SK-N-SH (cell line): Measurements from ENCODE around the gene IL32. TPM values are rescaled to one million over a fixed set of nuclear protein-coding genes. Genes with fewer than 3 reads are reported as not detected.
A peak's percentile ranks its signal among the peaks of the same experiment; 100 is the strongest.

ENCODE experiments used
- CTCF ChIA-PET: fragments of 300-600, 350-600 bp; formaldehyde crosslinking; extraction: SDS; loops from one replicate; lab custom pipeline; 2021; lab: Yijun Ruan, JAX
- POLR2A ChIA-PET: fragments of 350-600 bp; sonication (Branson Sonifier 250); formaldehyde crosslinking; extraction: SDS; loops from one replicate; lab custom pipeline; 2020; ENCODE audit warnings: antibody characterized with exemption, inconsistent platforms; lab: Yijun Ruan, JAX
- DNase-seq: peaks from one replicate; pipeline ENCODE4 v3.0.0; 2012
- H2AFZ ChIP-seq: fragments of 200-600 bp; sonication (generic); 2 replicates; pipeline ENCODE4 v1.8.1; 2016; ENCODE audit warnings: antibody characterized with exemption, mild to moderate bottlenecking, low read depth
- H3F3A ChIP-seq: fragments of 200-600 bp; sonication (generic); replicated peaks from 2 replicates; pipeline ENCODE3; 2016; ENCODE audit warnings: antibody characterized with exemption, mild to moderate bottlenecking; ENCODE audit not compliant: insufficient read depth
- H3K27ac ChIP-seq, 2 experiments: fragments of 200-500 bp in 1 of 2; fragments of 200-600 bp in 1 of 2; sonication (Bioruptor generic) in 1 of 2; sonication (generic), shearing (Covaris generic) in 1 of 2; 2 replicates each; pipeline versions ENCODE4 v1.5.1 to v1.6.1; 2014 to 2016; ENCODE audit warnings: low read depth in 2 of 2, inconsistent platforms in 1 of 2, low read length in 1 of 2, mild to moderate bottlenecking in 1 of 2, mixed read lengths in 1 of 2
- H3K27me3 ChIP-seq: fragments of 200-600 bp; sonication (generic), shearing (Covaris generic); 2 replicates; pipeline ENCODE4 v1.6.1; 2016; ENCODE audit warnings: mixed run types; ENCODE audit not compliant: insufficient read depth
- H3K36me3 ChIP-seq, 2 experiments: fragments of 200-500 bp in 1 of 2; fragments of 200-600 bp in 1 of 2; sonication (Bioruptor generic) in 1 of 2; sonication (generic) in 1 of 2; replicated peaks in 1 of 2; 2 replicates each; pipeline versions ENCODE3 to v1.5.1; 2014 to 2016; ENCODE audit warnings: low read length in 1 of 2, mild to moderate bottlenecking in 1 of 2; ENCODE audit not compliant: insufficient read depth in 2 of 2, control insufficient read depth in 1 of 2
- H3K4me1 ChIP-seq, 2 experiments: fragments of 200-500 bp in 1 of 2; fragments of 200-600 bp in 1 of 2; sonication (Bioruptor generic) in 1 of 2; sonication (generic), shearing (Covaris generic) in 1 of 2; 2 replicates each; pipeline versions ENCODE4 v1.5.1 to v1.6.1; 2014 to 2016; ENCODE audit warnings: low read depth in 1 of 2, low read length in 1 of 2, mixed run types in 1 of 2; ENCODE audit not compliant: insufficient read depth in 2 of 2, control insufficient read depth in 1 of 2
- H3K4me2 ChIP-seq: fragments of 200-600 bp; sonication (generic), shearing (Covaris generic); 2 replicates; pipeline ENCODE4 v1.6.1; 2017; ENCODE audit warnings: mixed run types
- H3K4me3 ChIP-seq, 2 experiments: fragments of 200-500 bp in 1 of 2; fragments of 200-600 bp in 1 of 2; sonication (Bioruptor generic) in 1 of 2; sonication (generic), shearing (Covaris generic) in 1 of 2; 2 replicates each; pipeline versions ENCODE4 v1.5.1 to v1.8.1; 2014 to 2016; ENCODE audit warnings: low read depth in 2 of 2, inconsistent platforms in 1 of 2, low read length in 1 of 2, mild to moderate bottlenecking in 1 of 2, mixed read lengths in 1 of 2, moderate library complexity in 1 of 2
- H3K79me2 ChIP-seq: fragments of 200-600 bp; sonication (generic); 2 replicates; pipeline ENCODE4 v1.8.1; 2017; ENCODE audit warnings: mild to moderate bottlenecking; ENCODE audit not compliant: insufficient read depth
- H3K9ac ChIP-seq: fragments of 200-600 bp; sonication (generic); 2 replicates; pipeline ENCODE4 v1.6.1; 2017; ENCODE audit warnings: mixed run types
- H3K9me2 ChIP-seq: fragments of 200-600 bp; sonication (generic); 2 replicates; pipeline ENCODE4 v1.6.1; 2017; ENCODE audit warnings: mixed run types
- H3K9me3 ChIP-seq: fragments of 200-600 bp; sonication (generic); 2 replicates; pipeline ENCODE4 v1.6.1; 2017; ENCODE audit warnings: mixed run types, mild to moderate bottlenecking, moderate library complexity
- H4K20me1 ChIP-seq: fragments of 200-600 bp; sonication (generic); 2 replicates; pipeline ENCODE4 v1.6.1; 2017; ENCODE audit warnings: mild to moderate bottlenecking, mixed run types; ENCODE audit not compliant: insufficient read depth
- ELF1 ChIP-seq: IDR thresholded peaks from 2 replicates; pipeline ENCODE4 v1.4.0; 2012
- EP300 ChIP-seq, 2 experiments: IDR thresholded peaks; 2 replicates each; pipeline versions ENCODE4 v1.4.0 to v1.6.1; 2012; ENCODE audit warnings: borderline replicate concordance in 1 of 2, low read depth in 1 of 2, low read length in 1 of 2
- EZH2phosphoT487 ChIP-seq: fragments of 200-600 bp; sonication (generic); IDR thresholded peaks from 2 replicates; pipeline ENCODE4 v1.6.1; 2017; ENCODE audit warnings: low read depth, mixed run types, mild to moderate bottlenecking, antibody characterized with exemption, moderate library complexity, borderline replicate concordance
- MEF2A ChIP-seq: IDR thresholded peaks from 2 replicates; pipeline ENCODE4 v1.4.0; 2012; ENCODE audit warnings: low read depth, borderline replicate concordance
- POLR2AphosphoS5 ChIP-seq: IDR thresholded peaks from 2 replicates; pipeline ENCODE4 v1.6.1; 2012; ENCODE audit warnings: low read depth, low read length
- RFX5 ChIP-seq: IDR thresholded peaks from 2 replicates; pipeline ENCODE4 v1.6.1; 2012; ENCODE audit warnings: mild to moderate bottlenecking, improper control_type of control experiment, low read length
- SIN3A ChIP-seq: IDR thresholded peaks from 2 replicates; pipeline ENCODE4 v1.6.1; 2012; ENCODE audit warnings: low read depth, mild to moderate bottlenecking, low read length, moderate library complexity, borderline replicate concordance
- YY1 ChIP-seq: IDR thresholded peaks from 2 replicates; pipeline ENCODE4 v1.4.0; 2012; ENCODE audit warnings: low read depth, mild to moderate bottlenecking
- WGBS: methylation state at CpG from one replicate; pipeline ENCODE4 v1.1.6; 2017; ENCODE audit warnings: low lambda C conversion rate; 5-methylcytosine and 5-hydroxymethylcytosine counted together
- polyA plus RNA-seq, 3 experiments: library from polyadenylated mRNA; depleted of rRNA; stranded (reverse); fragments of >200 nt; gene quantifications; 2 replicates each; pipeline ENCODE4 v1.2.3, GENCODE V29; 2012
- TF ChIP-seq, protein P1 (sequence below): fragments of 150-350 bp; IDR thresholded peaks from 2 replicates; pipeline ENCODE4 v1.6.1; 2017; ENCODE audit warnings: antibody characterized with exemption, low read length, low read depth, borderline replicate concordance
- TF ChIP-seq, protein P2 (sequence below): fragments of 200-600 bp; sonication (generic); IDR thresholded peaks from 2 replicates; pipeline ENCODE4 v1.6.1; 2017; ENCODE audit warnings: antibody characterized with exemption, mild to moderate bottlenecking, moderate library complexity
- TF ChIP-seq, protein P3 (sequence below): IDR thresholded peaks from 2 replicates; pipeline ENCODE4 v1.4.0; 2012; ENCODE audit warnings: low read depth, borderline replicate concordance
- TF ChIP-seq, protein P4 (sequence below): IDR thresholded peaks from 2 replicates; pipeline ENCODE4; 2012

IL32 gene
- polyA plus RNA-seq, 1 of the 3 experiments (the other 2 are of a cell fraction) = 26.4 TPM

DNA sequence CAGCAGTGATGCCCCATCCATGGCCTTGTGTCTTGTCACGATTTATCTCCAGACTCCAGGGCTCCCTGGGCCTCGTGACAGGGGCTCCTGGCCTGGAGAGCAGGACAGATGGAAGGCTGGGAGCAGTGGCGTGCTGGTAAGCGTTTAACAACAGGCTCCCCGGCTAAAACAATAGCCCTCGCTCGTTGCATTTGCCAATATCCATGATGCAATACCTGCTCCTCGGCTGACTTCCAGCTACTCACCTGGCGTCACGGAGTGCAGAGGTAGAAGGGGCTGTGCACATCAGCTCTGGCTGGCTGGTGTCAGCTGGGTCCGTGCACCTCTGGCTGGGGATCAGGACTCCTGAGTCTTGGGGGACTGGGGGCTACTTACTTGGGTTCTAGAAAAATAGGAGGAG lies 27.2 kb upstream of the IL32 start:
- Histone ChIP-seq H3K4me2 (no peak overlapping the region), H3K27me3 (peaks cover 83% of the 10 kb centered on the region)

DNA sequence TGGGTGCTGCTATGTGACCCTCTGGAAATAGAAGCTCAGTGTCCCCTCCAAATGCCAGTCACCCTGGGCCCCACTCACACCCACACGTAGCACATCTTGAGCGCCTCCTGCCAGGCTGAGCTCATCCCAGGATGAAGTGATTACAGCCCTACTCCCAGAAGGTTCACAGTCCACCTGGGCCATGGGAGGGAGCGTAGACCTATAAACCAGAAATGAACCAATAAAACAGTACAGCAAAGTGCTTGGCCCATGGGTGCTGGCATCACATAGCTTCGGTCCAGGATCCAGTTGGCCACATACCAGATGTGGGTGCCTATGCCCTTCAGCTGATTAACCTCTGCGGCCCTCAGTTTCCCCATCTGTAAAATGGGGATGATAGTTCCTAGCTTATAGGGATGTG lies 26.5 kb upstream of the IL32 start:
- CTCF ChIA-PET = interaction anchor here (1.1 to 8.5 kb wide), 5 partner anchors 7 to 93 kb away, joined by 3 to 141 read pairs (median 3); no protein-coding TSS in a partner anchor

More for the DNA sequence above, 27.2 kb upstream of the IL32 start:
- Histone ChIP-seq H3K9me2 (no peaks in the 10 kb centered on the region), H3K4me1 (no peaks in the 10 kb centered on the region), H3K4me3 (no peak overlapping the region), H3F3A (no peaks in the 10 kb centered on the region), H3K79me2 (no peaks in the 10 kb centered on the region), H3K36me3 (no peaks in the 10 kb centered on the region), H3K9ac (no peak overlapping the region), H3K9me3 (no peaks in the 10 kb centered on the region), H4K20me1 (no peaks in the 10 kb centered on the region), H3K27ac (no peak overlapping the region), H2AFZ (no peak overlapping the region)
- DNase-seq = peak; percentile 46
- TF ChIP-seq RFX5 = no peak
- TF ChIP-seq ELF1 = no peak
- CTCF ChIA-PET = interaction anchor here (0.7 to 8.5 kb wide), 5 partner anchors 7 to 94 kb away, joined by 3 to 141 read pairs (median 3); no protein-coding TSS in a partner anchor
- 17% methylated on average over 10 of the region's 11 CpGs for WGBS
- POLR2A ChIA-PET = no interaction called here

More for the DNA sequence above, 26.5 kb upstream of the IL32 start:
- no peak overlapping the region for H3K9ac ChIP-seq
- no peaks in the 10 kb centered on the region for H4K20me1 ChIP-seq
- no peaks in the 10 kb centered on the region for H3K36me3 ChIP-seq
- POLR2A ChIA-PET = no interaction called here
- H3K27ac ChIP-seq = no peak overlapping the region
- WGBS = 75% methylated on average over 2 of the region's 5 CpGs
- H3K4me3 ChIP-seq = no peak overlapping the region
- H3K4me2 ChIP-seq = no peak overlapping the region
- TF ChIP-seq SIN3A = no peak
- TF ChIP-seq, protein P1, sequence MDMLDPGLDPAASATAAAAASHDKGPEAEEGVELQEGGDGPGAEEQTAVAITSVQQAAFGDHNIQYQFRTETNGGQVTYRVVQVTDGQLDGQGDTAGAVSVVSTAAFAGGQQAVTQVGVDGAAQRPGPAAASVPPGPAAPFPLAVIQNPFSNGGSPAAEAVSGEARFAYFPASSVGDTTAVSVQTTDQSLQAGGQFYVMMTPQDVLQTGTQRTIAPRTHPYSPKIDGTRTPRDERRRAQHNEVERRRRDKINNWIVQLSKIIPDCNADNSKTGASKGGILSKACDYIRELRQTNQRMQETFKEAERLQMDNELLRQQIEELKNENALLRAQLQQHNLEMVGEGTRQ = no peak
- TF ChIP-seq, protein P2, sequence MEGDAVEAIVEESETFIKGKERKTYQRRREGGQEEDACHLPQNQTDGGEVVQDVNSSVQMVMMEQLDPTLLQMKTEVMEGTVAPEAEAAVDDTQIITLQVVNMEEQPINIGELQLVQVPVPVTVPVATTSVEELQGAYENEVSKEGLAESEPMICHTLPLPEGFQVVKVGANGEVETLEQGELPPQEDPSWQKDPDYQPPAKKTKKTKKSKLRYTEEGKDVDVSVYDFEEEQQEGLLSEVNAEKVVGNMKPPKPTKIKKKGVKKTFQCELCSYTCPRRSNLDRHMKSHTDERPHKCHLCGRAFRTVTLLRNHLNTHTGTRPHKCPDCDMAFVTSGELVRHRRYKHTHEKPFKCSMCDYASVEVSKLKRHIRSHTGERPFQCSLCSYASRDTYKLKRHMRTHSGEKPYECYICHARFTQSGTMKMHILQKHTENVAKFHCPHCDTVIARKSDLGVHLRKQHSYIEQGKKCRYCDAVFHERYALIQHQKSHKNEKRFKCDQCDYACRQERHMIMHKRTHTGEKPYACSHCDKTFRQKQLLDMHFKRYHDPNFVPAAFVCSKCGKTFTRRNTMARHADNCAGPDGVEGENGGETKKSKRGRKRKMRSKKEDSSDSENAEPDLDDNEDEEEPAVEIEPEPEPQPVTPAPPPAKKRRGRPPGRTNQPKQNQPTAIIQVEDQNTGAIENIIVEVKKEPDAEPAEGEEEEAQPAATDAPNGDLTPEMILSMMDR = no peak
- no peak for TF ChIP-seq EZH2phosphoT487
- no peak for TF ChIP-seq POLR2AphosphoS5
- TF ChIP-seq, protein P3, sequence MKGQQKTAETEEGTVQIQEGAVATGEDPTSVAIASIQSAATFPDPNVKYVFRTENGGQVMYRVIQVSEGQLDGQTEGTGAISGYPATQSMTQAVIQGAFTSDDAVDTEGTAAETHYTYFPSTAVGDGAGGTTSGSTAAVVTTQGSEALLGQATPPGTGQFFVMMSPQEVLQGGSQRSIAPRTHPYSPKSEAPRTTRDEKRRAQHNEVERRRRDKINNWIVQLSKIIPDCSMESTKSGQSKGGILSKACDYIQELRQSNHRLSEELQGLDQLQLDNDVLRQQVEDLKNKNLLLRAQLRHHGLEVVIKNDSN = no peak
- TF ChIP-seq, protein P4, sequence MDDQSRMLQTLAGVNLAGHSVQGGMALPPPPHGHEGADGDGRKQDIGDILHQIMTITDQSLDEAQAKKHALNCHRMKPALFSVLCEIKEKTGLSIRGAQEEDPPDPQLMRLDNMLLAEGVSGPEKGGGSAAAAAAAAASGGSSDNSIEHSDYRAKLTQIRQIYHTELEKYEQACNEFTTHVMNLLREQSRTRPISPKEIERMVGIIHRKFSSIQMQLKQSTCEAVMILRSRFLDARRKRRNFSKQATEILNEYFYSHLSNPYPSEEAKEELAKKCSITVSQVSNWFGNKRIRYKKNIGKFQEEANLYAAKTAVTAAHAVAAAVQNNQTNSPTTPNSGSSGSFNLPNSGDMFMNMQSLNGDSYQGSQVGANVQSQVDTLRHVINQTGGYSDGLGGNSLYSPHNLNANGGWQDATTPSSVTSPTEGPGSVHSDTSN = no peak
- no peak for TF ChIP-seq EP300 (IDR thresholded peaks at IDR 0.05; ENCODE audit: borderline replicate concordance in 1 of 2, low read depth in 1 of 2, low read length in 1 of 2)
- no peak for TF ChIP-seq MEF2A
- TF ChIP-seq YY1 = no peak
- H3K4me1 ChIP-seq = no peaks in the 10 kb centered on the region
- no peak for DNase-seq
- H3K79me2 ChIP-seq = no peaks in the 10 kb centered on the region
- H3F3A ChIP-seq = no peaks in the 10 kb centered on the region
- H3K9me3 ChIP-seq = no peaks in the 10 kb centered on the region
- H3K9me2 ChIP-seq = no peaks in the 10 kb centered on the region
- peaks cover 83% of the 10 kb centered on the region for H3K27me3 ChIP-seq
- no peak overlapping the region for H2AFZ ChIP-seq
